Spleen (tissue), 7 donors: ENCODE results near the gene KLHDC4.

Experiments used
- CTCF ChIP-seq, 11 experiments: fragments of 200-600 bp in 7 of 11; fragments of 450-650 bp in 4 of 11; sonication (generic) in 4 of 11; IDR thresholded peaks in 8 of 11; conservative IDR thresholded peaks in 3 of 11; 1 replicate in 7 of 11; 2 replicates in 4 of 11; pipeline versions ENCODE4 v1.4.0 to v1.8.0; 2016 to 2021; ENCODE audit warnings: antibody characterized with exemption in 11 of 11, inconsistent platforms in 4 of 11, mild to moderate bottlenecking in 1 of 11
- POLR2A ChIP-seq, 3 donors: fragments of 450-650 bp; IDR thresholded peaks; one replicate each; pipeline ENCODE4 v1.5.1; 2017; ENCODE audit warnings: antibody characterized with exemption in 3 of 3, mild to moderate bottlenecking in 1 of 3
- POLR2AphosphoS5 ChIP-seq, 3 donors: sonication (generic); formaldehyde crosslinking; IDR thresholded peaks; one replicate each; pipeline ENCODE4 v1.5.1; 2017; ENCODE audit warnings: antibody characterized with exemption in 3 of 3
- donor health status: DM: no; HTN: no; CAD: no; lungs with moderate emphysema.
- donor health status: DM: no; HTN: no; CAD: no.
- donor health status: DM: no; HTN: no; CAD: no.

DNA sequence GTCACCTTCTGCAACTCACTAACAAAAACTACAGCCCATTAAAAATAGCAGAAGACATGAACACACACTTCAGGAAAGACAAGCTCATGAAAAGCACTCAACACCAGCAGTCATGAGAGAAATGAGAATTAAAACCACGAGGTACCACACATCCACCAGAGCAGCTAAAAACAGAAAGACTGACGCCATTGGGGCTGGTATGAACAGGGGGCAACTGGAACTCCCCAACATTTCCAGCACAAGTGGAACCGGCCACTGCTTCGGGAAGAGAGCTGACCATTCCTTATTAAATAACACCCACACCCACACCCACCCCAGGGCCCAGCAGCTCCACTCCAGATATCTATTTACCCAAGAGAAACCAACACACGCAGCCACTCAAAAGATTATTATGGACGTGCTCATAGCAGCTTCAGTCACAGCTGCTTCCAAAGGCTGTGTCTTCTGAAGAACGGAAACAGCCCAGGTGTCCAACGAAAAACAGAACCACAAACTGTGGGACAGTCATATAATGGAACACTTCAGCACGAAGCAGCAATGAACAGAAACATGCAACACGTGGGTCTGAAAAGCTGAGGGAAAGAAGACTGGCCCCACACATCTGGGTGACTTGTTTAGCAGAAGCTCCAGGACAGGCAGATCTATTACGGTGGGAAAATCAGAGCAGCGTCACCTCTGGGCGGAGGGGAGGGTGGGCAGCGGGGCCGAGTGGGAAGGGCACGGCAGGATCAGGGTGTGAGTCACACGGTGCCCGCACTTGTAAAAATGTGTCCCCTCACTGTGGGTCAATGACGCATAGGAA lies 41.1 kb downstream of the KLHDC4 start:
- TF ChIP-seq CTCF (IDR thresholded peaks at IDR 0.05 in 8 of 11, conservative IDR thresholded peaks at IDR 0.05 in 3 of 11) (no peak), POLR2A (IDR thresholded peaks at IDR 0.05) (no peak), POLR2AphosphoS5 (IDR thresholded peaks at IDR 0.05) (no peak)
